LNCaP clone FGC (cell line): ENCODE results near the gene LHPP.

Experiments used
- DNase-seq: peaks from one replicate; pipeline ENCODE4 v3.0.0-alpha.2; 2011; ENCODE audit warnings: low read depth
- H3K4me3 ChIP-seq: 2 replicates; pipeline ENCODE4 v1.5.1; 2011; ENCODE audit warnings: mild to moderate bottlenecking, low read depth, low read length, control low read depth
- CTCF ChIP-seq: IDR thresholded peaks from 2 replicates; pipeline ENCODE4 v1.5.1; 2012; ENCODE audit warnings: mild to moderate bottlenecking; ENCODE audit not compliant: control insufficient read depth, insufficient read depth; ENCODE audit errors: extremely low read depth

The LHPP gene

GRCh38 chr10:124603376-124604213 lies 142.0 kb downstream of the LHPP start:
- TF ChIP-seq CTCF, result no peak
- no peak for DNase-seq
- H3K4me3 ChIP-seq, result no peak overlapping the region

DNA sequence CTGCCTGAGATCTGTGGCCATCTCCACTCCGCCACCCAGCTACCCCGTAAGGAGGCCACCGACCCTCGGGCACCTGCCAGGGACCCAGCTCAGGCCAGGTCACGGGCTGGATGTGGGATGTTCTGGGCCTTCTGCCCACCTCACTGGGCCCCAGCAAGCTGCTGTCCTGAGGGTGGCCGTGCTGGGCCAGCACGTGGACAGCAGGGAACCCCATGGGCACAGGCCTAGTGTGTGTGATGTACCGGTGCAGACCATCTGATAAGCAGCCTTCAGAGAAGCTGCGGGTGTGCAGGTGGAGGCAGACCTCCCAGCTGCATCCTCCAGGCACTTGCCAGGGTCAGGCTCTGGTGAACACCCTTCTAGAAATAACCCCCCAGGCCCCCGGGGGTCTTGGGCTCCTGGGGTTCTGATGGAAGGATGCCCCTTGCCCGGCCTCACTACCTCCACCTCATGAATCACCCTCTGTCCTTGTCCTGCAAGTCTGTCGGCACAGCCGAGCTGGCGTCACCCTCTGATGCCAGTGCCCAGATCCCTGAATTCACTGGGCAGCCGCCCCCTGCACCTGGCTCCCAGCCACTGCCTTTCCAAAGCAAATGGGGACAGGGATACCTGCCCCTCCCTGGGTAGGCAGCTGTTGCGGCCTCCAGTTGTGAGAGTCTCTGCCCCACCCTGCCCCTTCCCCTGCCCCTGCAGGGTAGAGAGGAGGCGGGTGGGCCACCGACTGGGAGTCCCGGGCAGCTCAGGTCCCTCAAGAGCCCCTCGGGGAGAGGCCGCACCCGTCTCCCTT lies 142.8 kb downstream of the LHPP start:
- DNase-seq, result no peak
- no peak overlapping the region for H3K4me3 ChIP-seq
- TF ChIP-seq CTCF, result no peak

- no peak for TF ChIP-seq CTCF
- no peak overlapping the region for H3K4me3 ChIP-seq
- DNase-seq, result no peak
Observed at GRCh38 chr10:124605001-124605370, 143.4 kb downstream of the LHPP start.

DNA sequence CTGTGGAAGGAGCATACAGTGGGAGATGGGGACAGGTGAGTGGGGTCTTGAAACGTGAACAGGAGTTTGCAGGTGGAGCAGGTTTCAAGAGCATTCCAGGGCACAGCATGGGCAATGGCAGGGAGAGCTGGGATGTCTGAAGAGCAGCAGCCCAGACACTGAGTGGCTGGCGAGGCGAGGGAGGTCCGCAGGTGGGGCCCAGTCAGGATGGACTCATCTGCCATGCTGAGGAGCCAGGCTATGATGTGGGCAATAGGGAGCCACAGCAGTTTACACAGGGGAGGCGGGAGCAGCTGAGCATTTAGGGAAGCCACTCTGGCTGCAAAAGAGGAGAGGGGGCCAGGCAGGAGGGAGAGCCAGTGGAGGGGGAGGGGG lies 143.8 kb downstream of the LHPP start:
- no peak for TF ChIP-seq CTCF
- H3K4me3 ChIP-seq, result no peak overlapping the region
- no peak for DNase-seq

GRCh38 chr10:124605856-124606812 lies 144.5 kb downstream of the LHPP start:
- no peak for DNase-seq
- no peak overlapping the region for H3K4me3 ChIP-seq
- no peak for TF ChIP-seq CTCF

GRCh38 chr10:124606822-124607221 lies 145.2 kb downstream of the LHPP start:
- H3K4me3 ChIP-seq, result no peak overlapping the region
- no peak for DNase-seq
- TF ChIP-seq CTCF, result no peak
